Uterus (tissue), 2 donors: ENCODE measurements around the gene SPTAN1.

Experiments used
- CTCF ChIP-seq, 4 experiments: fragments of 200-600 bp in 2 of 4; fragments of 450-650 bp in 2 of 4; sonication (generic) in 2 of 4; IDR thresholded peaks; one replicate each; pipeline ENCODE4 v1.5.1; 2016 to 2019; ENCODE audit warnings: antibody characterized with exemption in 4 of 4, mild to moderate bottlenecking in 2 of 4, moderate library complexity in 1 of 4
- POLR2A ChIP-seq, 2 donors: fragments of 450-650 bp; IDR thresholded peaks; one replicate each; pipeline ENCODE4 v1.6.1; 2016; ENCODE audit warnings: antibody characterized with exemption in 2 of 2, mild to moderate bottlenecking in 1 of 2, moderate library complexity in 1 of 2

- TF ChIP-seq POLR2A (IDR thresholded peaks at IDR 0.05): no peak
- TF ChIP-seq CTCF (IDR thresholded peaks at IDR 0.05): no peak
Observed at GRCh38 chr9:128640603-128641002, 88.2 kb downstream of the SPTAN1 start.
